ENCODE measurements around the gene TCFL5.

DNA sequence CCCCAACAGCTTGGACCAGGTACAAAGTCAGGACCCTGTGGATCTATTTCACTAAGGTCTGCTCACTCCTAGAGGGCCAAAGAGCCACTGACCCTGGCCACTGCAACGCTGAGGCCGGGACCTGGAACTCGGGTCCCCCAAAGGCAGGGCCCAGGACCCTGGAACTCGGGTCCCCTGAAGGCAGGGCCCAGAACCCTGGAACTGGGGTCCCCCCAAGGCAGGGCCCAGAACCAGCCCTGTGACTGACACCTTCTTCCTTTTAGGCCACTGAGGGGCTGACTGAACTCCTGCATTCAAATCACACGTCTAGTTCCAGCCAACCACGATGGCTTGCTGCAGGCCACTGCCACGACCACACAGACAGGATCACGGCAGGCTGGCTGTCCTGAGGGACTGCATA is 9.4 kb downstream of the TCFL5 start:
- no peak for TF ChIP-seq POLR2A (IDR thresholded peaks at IDR 0.05)
- TF ChIP-seq, protein P1, sequence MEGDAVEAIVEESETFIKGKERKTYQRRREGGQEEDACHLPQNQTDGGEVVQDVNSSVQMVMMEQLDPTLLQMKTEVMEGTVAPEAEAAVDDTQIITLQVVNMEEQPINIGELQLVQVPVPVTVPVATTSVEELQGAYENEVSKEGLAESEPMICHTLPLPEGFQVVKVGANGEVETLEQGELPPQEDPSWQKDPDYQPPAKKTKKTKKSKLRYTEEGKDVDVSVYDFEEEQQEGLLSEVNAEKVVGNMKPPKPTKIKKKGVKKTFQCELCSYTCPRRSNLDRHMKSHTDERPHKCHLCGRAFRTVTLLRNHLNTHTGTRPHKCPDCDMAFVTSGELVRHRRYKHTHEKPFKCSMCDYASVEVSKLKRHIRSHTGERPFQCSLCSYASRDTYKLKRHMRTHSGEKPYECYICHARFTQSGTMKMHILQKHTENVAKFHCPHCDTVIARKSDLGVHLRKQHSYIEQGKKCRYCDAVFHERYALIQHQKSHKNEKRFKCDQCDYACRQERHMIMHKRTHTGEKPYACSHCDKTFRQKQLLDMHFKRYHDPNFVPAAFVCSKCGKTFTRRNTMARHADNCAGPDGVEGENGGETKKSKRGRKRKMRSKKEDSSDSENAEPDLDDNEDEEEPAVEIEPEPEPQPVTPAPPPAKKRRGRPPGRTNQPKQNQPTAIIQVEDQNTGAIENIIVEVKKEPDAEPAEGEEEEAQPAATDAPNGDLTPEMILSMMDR (IDR thresholded peaks at IDR 0.05): no peak

All from esophagus squamous epithelium (tissue), 4 donors.